K562 (cell line): Measurements from ENCODE around the gene RIT1. TPM values are rescaled to one million over a fixed set of nuclear protein-coding genes. Genes with fewer than 3 reads are reported as not detected.
"Not testable (repeated sequence)": the region's sequence is repeated elsewhere in the genome, so short reads cannot be mapped to it uniquely, and the experiment has no call there.

Source experiments
- ATAC-seq: fragments of 200-7000 bp; cut with Tn5 transposase; 3 replicates; pipeline ENCODE4 v1.9.1; 2020; ENCODE audit warnings: moderate library complexity
- BruUV-seq: library from RNA; stranded (reverse); fragments of 400-500 nt; replicated peaks from 2 replicates; lab custom pipeline; 2021; lab: Mats Ljungman, UMichigan
- CTCF ChIA-PET: fragments of 300-600 bp; formaldehyde crosslinking; extraction: SDS; loops from one replicate; lab custom pipeline; 2021; ENCODE audit warnings: low intra/inter-chr PET ratio; lab: Yijun Ruan, JAX
- POLR2A ChIA-PET: fragments of 300-600, 350-650 bp; sonication (Branson Sonifier 250); formaldehyde crosslinking; extraction: SDS; loops from one replicate; lab custom pipeline; 2021; ENCODE audit warnings: antibody characterized with exemption, inconsistent platforms; lab: Yijun Ruan, JAX
- DNase-seq, 4 experiments: peaks; one replicate each; pipeline versions ENCODE4 v3.0.0 to v3.0.0-alpha.2; 2011 to 2018; ENCODE audit warnings: low spot score in 3 of 4, mixed read lengths in 3 of 4; ENCODE audit errors: extremely low read depth in 1 of 4
- FAIRE-seq: peaks from 2 replicates; lab custom pipeline; 2011; peaks lifted over from hg19 to GRCh38; lab: Jason Lieb, UNC
- H2AFZ ChIP-seq: 2 replicates; pipeline ENCODE4 v1.6.0; 2011; ENCODE audit warnings: low read depth, low read length, control low read depth, inconsistent platforms
- H3K27ac ChIP-seq: fragments of 200-600 bp; 3 replicates; pipeline ENCODE4 v1.8.0; 2011; ENCODE audit warnings: low read depth, mild to moderate bottlenecking, control low read depth, inconsistent platforms, low read length, moderate library complexity, mixed read lengths; ENCODE audit errors: extremely low read depth
- H3K27me3 ChIP-seq, 2 experiments: fragments of 300-600 bp in 1 of 2; 2 replicates in 1 of 2; 3 replicates in 1 of 2; pipeline versions ENCODE4 v1.6.0 to v1.8.0; 2011; ENCODE audit warnings: inconsistent platforms in 2 of 2, low read length in 2 of 2, mild to moderate bottlenecking in 1 of 2, mixed read lengths in 1 of 2, moderate library complexity in 1 of 2; ENCODE audit not compliant: control insufficient read depth in 2 of 2, insufficient read depth in 2 of 2
- H3K36me3 ChIP-seq: fragments of 300-600 bp; 3 replicates; pipeline ENCODE4 v1.8.0; 2011; ENCODE audit warnings: mild to moderate bottlenecking, low read length, inconsistent platforms; ENCODE audit not compliant: control insufficient read depth, insufficient read depth
- H3K4me1 ChIP-seq, 2 experiments: fragments of 200-600 bp in 1 of 2; replicated peaks in 1 of 2; 2 replicates in 1 of 2; 3 replicates in 1 of 2; pipeline versions ENCODE4 v1.5.1 to v1.8.0; 2011; ENCODE audit warnings: inconsistent platforms in 2 of 2, low read length in 2 of 2, mild to moderate bottlenecking in 1 of 2, mixed read lengths in 1 of 2, moderate library complexity in 1 of 2; ENCODE audit not compliant: control insufficient read depth in 2 of 2, insufficient read depth in 2 of 2
- H3K4me2 ChIP-seq: 2 replicates; pipeline ENCODE4 v1.6.1; 2011; ENCODE audit warnings: low read length, control low read depth, inconsistent platforms, mixed read lengths; ENCODE audit not compliant: insufficient read depth
- H3K4me3 ChIP-seq: fragments of 200-600 bp; sonication (generic), shearing (Covaris generic); 2 replicates; pipeline ENCODE4 v1.5.1; 2016; ENCODE audit warnings: control low read depth, inconsistent platforms
- H3K79me2 ChIP-seq: fragments of 200-600 bp; 3 replicates; pipeline ENCODE4 v1.8.0; 2011; ENCODE audit warnings: low read length, inconsistent platforms; ENCODE audit not compliant: control insufficient read depth, insufficient read depth
- H3K9ac ChIP-seq, 2 experiments: 2 replicates each; pipeline versions ENCODE4 v1.6.0 to v1.6.1; 2011; ENCODE audit warnings: low read depth in 2 of 2, low read length in 2 of 2, control low read depth in 1 of 2, inconsistent platforms in 1 of 2, mild to moderate bottlenecking in 1 of 2, mixed read lengths in 1 of 2; ENCODE audit not compliant: insufficient read depth in 1 of 2
- H3K9me1 ChIP-seq: one replicate; pipeline ENCODE4 v1.6.0; 2011; ENCODE audit warnings: inconsistent platforms, mild to moderate bottlenecking, low read length, moderate library complexity; ENCODE audit not compliant: control insufficient read depth, insufficient read depth
- H3K9me3 ChIP-seq: replicated peaks from 2 replicates; pipeline ENCODE4 v1.5.1; 2011; ENCODE audit warnings: low read depth, low read length, inconsistent platforms; ENCODE audit not compliant: control insufficient read depth, insufficient read depth
- H4K20me1 ChIP-seq: replicated peaks from 2 replicates; pipeline ENCODE4 v1.6.1; 2011; ENCODE audit warnings: low read length, inconsistent platforms, mixed read lengths; ENCODE audit not compliant: control insufficient read depth, insufficient read depth
- CEBPB ChIP-seq: fragments of 450-650 bp; IDR thresholded peaks from 2 replicates; pipeline ENCODE4 v1.6.1; 2016; ENCODE audit warnings: missing genetic modification characterization, missing compliant biosample characterization
- CEBPG ChIP-seq, 3 experiments: fragments of 200-800 bp in 1 of 3; sonication (Bioruptor generic) in 1 of 3; sonication (generic) in 1 of 3; formaldehyde crosslinking in 1 of 3; IDR thresholded peaks in 2 of 3; conservative IDR thresholded peaks in 1 of 3; 2 replicates each; pipeline versions ENCODE4 v1.6.1 to v1.8.0; 2016 to 2022; ENCODE audit warnings: missing compliant biosample characterization in 2 of 3, missing genetic modification characterization in 2 of 3, mild to moderate bottlenecking in 1 of 3, missing genetic modification reagents in 1 of 3
- HMG20B ChIP-seq: fragments of 250-450 bp; sonication (Bioruptor Pico); IDR thresholded peaks from 2 replicates; pipeline ENCODE4 v1.5.0; 2021; ENCODE audit warnings: mild to moderate bottlenecking
- RAD51 ChIP-seq: fragments of 450-650 bp; IDR thresholded peaks from 2 replicates; pipeline ENCODE4 v1.7.1; 2016; ENCODE audit warnings: low read depth, mild to moderate bottlenecking, borderline replicate concordance
- SAP30 ChIP-seq: fragments of 200-600 bp; sonication (generic); IDR thresholded peaks from 2 replicates; pipeline ENCODE4 v1.6.1; 2012; ENCODE audit warnings: borderline replicate concordance, low read depth, mild to moderate bottlenecking, moderate library complexity, low read length, control low read depth, inconsistent platforms; ENCODE audit not compliant: insufficient read depth, poor library complexity, severe bottlenecking
- ZNF121 ChIP-seq: sonication (generic); formaldehyde crosslinking; conservative IDR thresholded peaks from 2 replicates; pipeline ENCODE4 v1.8.0; 2022; ENCODE audit warnings: missing genetic modification reagents
- ZNF384 ChIP-seq: IDR thresholded peaks from 2 replicates; pipeline ENCODE4 v1.6.1; 2012; ENCODE audit warnings: low read depth, low read length, improper control_type of control experiment
- ZNF589 ChIP-seq: fragments of 200-800 bp; sonication (Bioruptor generic); IDR thresholded peaks from 2 replicates; pipeline ENCODE4 v1.6.1; 2016; ENCODE audit warnings: low read depth, missing genetic modification characterization, missing compliant biosample characterization
- WGBS: fragments of 100-300 bp; shearing (Covaris generic); methylation state at CpG from one replicate; pipeline ENCODE4 v1.1.6; 2016; ENCODE audit warnings: low coverage, mixed read lengths; ENCODE audit not compliant: insufficient coverage; ENCODE audit errors: missing lambda C conversion rate; 5-methylcytosine and 5-hydroxymethylcytosine counted together
- in situ Hi-C: fragments of 300-500 bp; cut with MboI; formaldehyde crosslinking; loops from 4 replicates; pipeline ENCODE4 v1.15.0; 2018; ENCODE audit warnings: inconsistent platforms, mixed read lengths
- intact Hi-C: fragments of 100-400 bp; cut with micrococcal nuclease; formaldehyde crosslinking; loops from 2 replicates; pipeline ENCODE4 v1.14.2; 2022
- polyA plus RNA-seq, 8 experiments: library from polyadenylated mRNA; depleted of rRNA in 4 of 8; stranded (reverse) in 5 of 8; unstranded in 3 of 8; fragments of >200 nt; fragmentation: Nextera tagmentation in 2 of 8; fragmentation: Illumina TruSeq in 1 of 8; extraction: Ambion mirVana in 2 of 8; extraction: Trizol in 1 of 8; gene quantifications; 2 replicates each; pipeline versions ENCODE4 v1.2.1 to v1.2.3, GENCODE V29; 2011 to 2014; ENCODE audit warnings: inconsistent platforms in 1 of 8, missing spikeins in 1 of 8
- total RNA-seq, 7 experiments: library from RNA; depleted of rRNA in 6 of 7; stranded (reverse); fragments of >200 nt in 6 of 7; fragmentation: Illumina TruSeq in 2 of 7; extraction: Trizol in 2 of 7; gene quantifications; 2 replicates each; pipeline versions ENCODE4 v1.2.1 to v1.2.3, GENCODE V29; 2011 to 2021; ENCODE audit warnings: low replicate concordance in 1 of 7
- TF ChIP-seq, protein P1 (sequence below): sonication (generic); formaldehyde crosslinking; IDR thresholded peaks from 2 replicates; pipeline ENCODE4 v1.9.0; 2022; ENCODE audit warnings: mild to moderate bottlenecking, missing genetic modification reagents
- TF ChIP-seq, protein P2 (sequence below): fragments of 450-650 bp; formaldehyde crosslinking; IDR thresholded peaks from 2 replicates; pipeline ENCODE4 v1.4.0; 2020; ENCODE audit warnings: mild to moderate bottlenecking, mixed read lengths

RIT1 gene
- total and polyA plus RNA-seq, 9 of the 15 experiments (the other 6 are each of a cell fraction or from before 2014, with no cell fraction given): 13.5 to 57.6 (median 22.9) TPM

DNA sequence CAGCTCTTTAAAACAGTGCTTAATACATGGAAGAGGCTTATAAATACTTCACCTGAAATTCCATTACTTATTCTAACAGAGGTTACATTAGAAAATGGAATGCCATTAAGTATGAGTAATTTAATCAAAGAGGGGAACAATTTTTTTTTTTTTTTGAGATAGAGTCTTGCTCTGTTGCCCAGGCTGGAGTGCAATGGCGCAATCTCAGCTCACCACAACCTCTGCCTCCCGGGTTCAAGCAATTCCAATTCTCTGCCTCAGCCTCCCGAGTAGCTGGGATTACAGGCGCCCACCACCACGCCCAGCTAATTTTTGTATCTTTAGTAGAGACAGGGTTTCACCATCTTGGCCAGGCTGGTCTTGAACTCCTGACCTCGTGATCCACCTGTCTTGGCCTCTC, 15.5 kb downstream of the RIT1 start:
- peaks cover 38% of the 10 kb centered on the region for H3K36me3 ChIP-seq
- peaks cover 0 to 13% of the 10 kb centered on the region in 2 experiments; a peak in 3 of 5 replicates for H3K4me1 ChIP-seq
- H3K79me2 ChIP-seq, FAIRE-seq, H3K27me3 ChIP-seq, CTCF ChIA-PET, ATAC-seq, H2AFZ ChIP-seq, H3K9me3 ChIP-seq, H3K9me1 ChIP-seq, in situ Hi-C loops, intact Hi-C loops, H3K4me2 ChIP-seq, BruUV-seq, H3K9ac ChIP-seq, H3K27ac ChIP-seq, H4K20me1 ChIP-seq, DNase-seq, H3K4me3 ChIP-seq: not testable (repeated sequence)
- POLR2A ChIA-PET: interaction anchor here (0.6 to 2.0 kb wide), 7 partner anchors 9 to 38 kb away, joined by 3 to 14 read pairs (median 4); partner anchors contain the start of genes GON4L and SYT11
- peak; percentile 53; the same call in 1 of the 2 replicates for TF ChIP-seq ZNF121 (CRISPR knock-in tag)
- 71% methylated on average over 4 of the region's 6 CpGs for whole genome bisulfite sequencing

DNA sequence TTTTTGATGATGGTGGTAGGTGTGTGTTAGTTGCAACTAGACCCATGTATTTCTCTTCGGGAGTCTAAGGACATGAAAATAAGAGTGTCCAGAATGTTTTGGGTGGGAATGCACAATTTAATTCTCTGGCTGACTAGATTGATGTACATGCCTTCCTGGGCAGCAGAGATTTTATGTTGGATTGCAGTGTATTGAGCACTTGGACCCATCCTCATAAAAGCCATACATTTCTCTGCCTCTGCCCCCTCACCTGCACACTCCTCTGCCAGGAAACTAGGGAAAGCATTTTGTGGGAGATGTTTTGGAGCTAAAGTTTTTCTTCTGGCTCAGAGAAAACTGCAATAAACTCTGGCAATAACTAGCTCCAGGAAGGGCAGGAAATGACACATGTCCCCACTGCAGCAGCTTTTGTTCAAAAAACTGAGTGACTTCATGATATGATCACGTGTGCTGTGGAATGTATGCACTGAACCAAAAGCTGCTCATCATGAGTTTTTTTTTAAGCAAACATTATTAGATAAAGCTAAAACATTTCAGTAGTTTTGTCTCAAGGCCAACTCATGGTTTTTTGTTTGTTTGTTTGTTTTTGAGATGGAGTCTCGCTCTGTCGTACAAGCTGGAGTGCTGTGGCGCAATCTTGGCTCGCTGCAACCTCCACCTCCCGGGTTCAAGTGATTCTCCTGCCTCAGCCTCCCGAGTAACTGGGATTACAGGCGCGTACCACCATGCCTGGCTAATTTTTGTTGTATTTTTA, 17.6 kb downstream of the RIT1 start:
- peak; percentile 65; the same call in 2 of the 3 replicates for ATAC-seq
- in situ Hi-C loops (no loop called here), intact Hi-C loops (no loop called here)
- H3K4me1 ChIP-seq: peaks cover 0 to 4% of the 10 kb centered on the region in 2 experiments; a peak in 3 of 5 replicates
- no peak overlapping the region for H3K4me3 ChIP-seq
- H3K27me3 ChIP-seq: no peaks in the 10 kb centered on the region
- no peaks in the 10 kb centered on the region for H3K9me3 ChIP-seq
- peaks cover 17% of the 10 kb centered on the region for H3K36me3 ChIP-seq
- H3K4me2 ChIP-seq: no peak overlapping the region
- peak in 1 of 4 experiments; percentile 4 for DNase-seq
- no peaks in the 10 kb centered on the region for H4K20me1 ChIP-seq
- H2AFZ ChIP-seq: no peak overlapping the region
- H3K9ac ChIP-seq: no peak overlapping the region
- no peaks in the 10 kb centered on the region for H3K79me2 ChIP-seq
- no peak for FAIRE-seq
- no peaks in the 10 kb centered on the region for H3K9me1 ChIP-seq
- no TSS peak for BruUV-seq
- ChIA-PET CTCF (no interaction called here), POLR2A (interaction anchor here (0.7 to 2.4 kb wide), 5 partner anchors 10 to 153 kb away, joined by 3 to 14 read pairs (median 5); partner anchors contain the start of gene KHDC4)
- WGBS: 42% methylated on average over 10 of the region's 10 CpGs
- no peak overlapping the region for H3K27ac ChIP-seq
- TF ChIP-seq HMG20B (no peak), ZNF589 (CRISPR knock-in tag) (0 out of 2 replicates have a peak, but pooled peaks have one; percentile 36), CEBPG (CRISPR knock-in tag; IDR thresholded peaks at IDR 0.05) (no peak), CEBPG (tag; conservative IDR thresholded peaks at IDR 0.05 in 1 of 2, IDR thresholded peaks at IDR 0.05 in 1 of 2) (peak; percentile 21 to 61; a peak in 2 of 4 replicates), SAP30 (no peak), CEBPB (peak; percentile 76), ZNF384 (0 out of 2 replicates have a peak, but pooled peaks have one; percentile 18), RAD51 (peak; percentile 75)
- TF ChIP-seq, protein P1, sequence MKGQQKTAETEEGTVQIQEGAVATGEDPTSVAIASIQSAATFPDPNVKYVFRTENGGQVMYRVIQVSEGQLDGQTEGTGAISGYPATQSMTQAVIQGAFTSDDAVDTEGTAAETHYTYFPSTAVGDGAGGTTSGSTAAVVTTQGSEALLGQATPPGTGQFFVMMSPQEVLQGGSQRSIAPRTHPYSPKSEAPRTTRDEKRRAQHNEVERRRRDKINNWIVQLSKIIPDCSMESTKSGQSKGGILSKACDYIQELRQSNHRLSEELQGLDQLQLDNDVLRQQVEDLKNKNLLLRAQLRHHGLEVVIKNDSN: peak; percentile 70
- TF ChIP-seq, protein P2, sequence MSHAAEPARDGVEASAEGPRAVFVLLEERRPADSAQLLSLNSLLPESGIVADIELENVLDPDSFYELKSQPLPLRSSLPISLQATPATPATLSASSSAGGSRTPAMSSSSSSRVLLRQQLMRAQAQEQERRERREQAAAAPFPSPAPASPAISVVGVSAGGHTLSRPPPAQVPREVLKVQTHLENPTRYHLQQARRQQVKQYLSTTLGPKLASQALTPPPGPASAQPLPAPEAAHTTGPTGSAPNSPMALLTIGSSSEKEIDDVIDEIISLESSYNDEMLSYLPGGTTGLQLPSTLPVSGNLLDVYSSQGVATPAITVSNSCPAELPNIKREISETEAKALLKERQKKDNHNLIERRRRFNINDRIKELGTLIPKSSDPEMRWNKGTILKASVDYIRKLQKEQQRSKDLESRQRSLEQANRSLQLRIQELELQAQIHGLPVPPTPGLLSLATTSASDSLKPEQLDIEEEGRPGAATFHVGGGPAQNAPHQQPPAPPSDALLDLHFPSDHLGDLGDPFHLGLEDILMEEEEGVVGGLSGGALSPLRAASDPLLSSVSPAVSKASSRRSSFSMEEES (CRISPR knock-in tag): peak; percentile 70
